GM19455 (cell line): ENCODE measurements around the gene CDH6.

ENCODE experiments used
- ATAC-seq: cut with Tn5 transposase; IDR thresholded peaks from one replicate; pipeline ENCODE4 v1.9.1; 2021; ENCODE audit not compliant: unreplicated experiment

CDH6 gene

DNA sequence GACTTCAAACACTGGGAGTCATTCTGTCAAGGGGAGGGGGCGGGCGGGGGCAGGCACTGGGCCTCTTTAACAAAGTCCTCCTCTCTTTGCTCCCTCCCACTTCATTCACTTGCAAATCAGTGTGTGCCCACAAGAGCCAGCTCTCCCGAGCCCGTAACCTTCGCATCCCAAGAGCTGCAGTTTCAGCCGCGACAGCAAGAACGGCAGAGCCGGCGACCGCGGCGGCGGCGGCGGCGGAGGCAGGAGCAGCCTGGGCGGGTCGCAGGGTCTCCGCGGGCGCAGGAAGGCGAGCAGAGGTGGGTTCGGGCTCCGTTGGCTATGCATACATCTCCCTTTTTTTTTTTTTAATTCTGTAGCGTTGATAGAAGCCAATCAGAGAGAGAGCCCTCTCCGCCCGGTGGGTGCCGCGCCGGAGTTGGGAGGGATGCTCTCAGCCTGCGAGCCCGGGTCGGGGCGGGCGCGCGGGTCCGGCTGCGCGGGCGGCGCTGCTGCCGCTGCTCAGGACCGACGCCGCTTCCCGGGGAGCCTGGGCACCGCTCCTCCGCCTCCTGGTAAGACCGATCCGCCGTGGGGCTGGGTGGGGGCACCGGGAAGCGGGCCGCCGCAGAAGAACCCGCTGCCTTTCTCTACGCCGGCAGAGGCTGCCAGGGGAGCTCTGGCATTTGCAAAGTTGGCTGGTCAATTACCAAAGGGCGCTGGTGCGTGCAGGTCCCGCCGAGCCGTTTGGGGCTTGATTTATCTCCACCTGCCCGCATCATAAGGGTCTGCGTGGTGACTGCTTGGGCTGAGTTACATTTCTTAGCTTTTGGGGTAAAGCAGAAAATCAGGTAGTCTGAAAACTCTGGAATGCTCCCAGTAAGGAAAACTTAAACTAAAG, at the start of gene CDH6:
Gene CDH6, plus strand, starts transcription at position 96 of the 877 bp plus-strand sequence. CDS start 73,788 bp downstream, outside the sequence.
- no peak for ATAC-seq

DNA sequence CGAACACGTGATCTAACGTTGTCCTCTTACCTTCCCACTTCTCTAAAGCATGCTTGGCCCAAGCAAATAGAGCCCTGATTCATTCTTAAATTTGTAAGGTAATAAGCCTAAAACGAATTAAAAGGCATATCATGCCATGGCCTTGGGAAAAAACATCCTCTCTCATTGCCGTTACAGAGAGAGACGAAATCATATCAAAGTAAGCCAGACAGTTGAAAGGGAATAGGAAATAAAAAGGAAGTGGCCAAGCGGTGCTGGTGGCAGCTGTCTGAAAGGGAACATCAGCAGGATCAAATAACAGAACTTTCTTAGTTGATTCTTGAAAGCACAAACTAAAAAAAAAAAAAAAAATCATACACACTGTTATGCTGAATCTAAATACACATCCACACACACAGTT, 49.1 kb upstream of the CDH6 start:
- no peak for ATAC-seq

DNA sequence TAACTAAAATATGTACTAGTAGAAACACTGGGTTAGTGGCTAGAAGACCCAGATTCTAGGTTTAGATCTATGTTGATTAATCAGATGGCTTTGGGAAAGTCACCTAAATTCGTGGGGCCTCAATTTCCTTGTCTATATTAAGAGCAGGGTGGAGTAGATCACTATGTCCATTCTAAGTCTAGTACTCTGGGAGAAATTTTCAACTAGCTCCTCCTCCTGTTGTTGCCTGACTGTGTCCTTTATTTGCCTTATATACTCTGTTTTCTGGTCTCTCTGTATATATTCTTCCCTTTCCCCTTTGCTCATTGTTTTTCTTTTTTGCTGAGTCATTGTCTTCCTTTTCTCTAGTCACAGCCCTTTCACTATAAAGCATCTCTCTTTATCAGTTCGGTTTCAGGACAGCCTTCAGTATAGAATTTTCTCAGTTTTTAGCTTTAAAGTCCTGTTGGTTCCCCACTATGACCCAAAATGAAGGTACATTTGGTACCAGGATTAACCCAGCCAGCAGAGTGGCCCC, 44.5 kb upstream of the CDH6 start:
- no peak for ATAC-seq

DNA sequence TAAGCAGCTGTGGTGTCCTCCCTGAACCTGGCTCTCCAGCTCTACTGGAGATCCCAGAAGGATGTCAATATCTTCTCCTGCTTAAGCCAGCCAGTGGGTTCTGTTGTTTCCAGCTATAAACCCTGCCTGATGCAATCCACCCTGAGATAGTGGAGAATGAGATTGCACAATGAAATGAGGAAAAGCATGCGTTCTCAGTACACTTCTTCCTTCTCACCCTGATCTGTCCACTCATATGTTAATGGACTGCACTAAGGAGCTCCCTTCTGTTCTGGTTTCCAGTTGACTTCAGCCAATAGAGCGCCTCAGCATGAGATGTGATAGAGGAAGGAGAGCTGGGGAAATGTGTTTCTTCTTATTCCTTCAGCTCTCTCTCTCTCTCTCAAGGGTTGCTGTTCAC, 40.0 kb upstream of the CDH6 start:
- no peak for ATAC-seq

DNA sequence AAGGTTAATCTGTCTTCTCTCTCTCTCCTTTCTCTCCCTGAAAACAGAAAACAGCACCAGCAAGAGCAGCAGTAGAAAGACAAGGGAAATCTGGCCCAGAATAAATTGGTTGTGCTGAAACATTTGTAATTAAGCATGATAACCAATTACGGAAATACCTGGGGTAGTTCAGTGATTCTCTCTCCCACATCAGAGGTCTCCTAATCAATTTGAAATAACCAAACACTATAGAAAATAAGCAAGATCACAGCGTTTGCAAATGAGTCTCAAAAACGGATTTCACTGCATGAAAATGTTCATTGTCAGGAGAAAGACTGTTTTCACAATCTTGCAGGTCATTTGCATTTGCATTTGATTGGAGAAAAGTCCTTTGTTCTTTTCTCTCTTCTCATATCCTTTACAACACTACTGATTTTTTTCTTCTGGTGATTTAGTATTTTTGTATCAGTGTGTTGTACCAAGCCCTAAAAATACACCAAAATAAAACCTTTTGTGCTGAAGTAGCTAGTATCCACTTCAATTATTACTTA, 36.8 kb upstream of the CDH6 start:
- ATAC-seq: no peak

DNA sequence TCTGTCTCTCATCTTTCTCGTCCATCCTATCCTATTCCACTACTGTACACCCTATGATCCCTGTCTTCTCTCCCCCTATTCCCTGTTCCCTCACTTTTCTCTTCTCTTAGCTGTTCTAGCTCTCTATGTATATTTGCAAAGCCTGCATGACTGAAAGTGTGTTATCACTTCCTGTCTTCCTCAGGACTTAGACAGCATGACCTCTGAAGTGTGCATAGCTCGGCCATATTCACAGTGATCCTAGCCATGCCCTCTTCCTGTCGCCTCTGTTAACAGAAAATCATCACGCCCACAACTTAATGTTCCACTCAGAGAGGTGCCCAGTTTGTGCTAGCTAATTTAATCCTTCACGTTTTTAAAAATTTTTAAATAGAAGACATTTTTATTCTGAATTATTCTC, 35.8 kb upstream of the CDH6 start:
- no peak for ATAC-seq

DNA sequence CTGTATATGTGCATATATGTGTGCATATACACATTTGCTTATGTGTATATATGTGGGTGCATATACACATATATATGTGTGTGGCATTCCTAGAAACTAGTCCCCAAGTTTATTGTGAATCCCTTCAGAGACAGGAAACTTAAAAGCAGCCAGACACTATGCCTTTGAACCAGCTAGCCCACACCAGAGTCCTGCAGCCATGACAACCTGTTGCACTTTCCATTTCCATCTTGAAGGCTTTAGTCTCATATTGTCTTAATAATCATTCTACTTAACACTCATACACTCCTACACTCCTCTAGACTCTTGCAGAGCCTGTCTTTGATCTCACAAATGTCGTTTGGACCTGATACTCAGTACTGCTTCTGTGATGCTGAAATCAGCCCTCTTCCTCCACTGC, 34.8 kb upstream of the CDH6 start:
- no peak for ATAC-seq

DNA sequence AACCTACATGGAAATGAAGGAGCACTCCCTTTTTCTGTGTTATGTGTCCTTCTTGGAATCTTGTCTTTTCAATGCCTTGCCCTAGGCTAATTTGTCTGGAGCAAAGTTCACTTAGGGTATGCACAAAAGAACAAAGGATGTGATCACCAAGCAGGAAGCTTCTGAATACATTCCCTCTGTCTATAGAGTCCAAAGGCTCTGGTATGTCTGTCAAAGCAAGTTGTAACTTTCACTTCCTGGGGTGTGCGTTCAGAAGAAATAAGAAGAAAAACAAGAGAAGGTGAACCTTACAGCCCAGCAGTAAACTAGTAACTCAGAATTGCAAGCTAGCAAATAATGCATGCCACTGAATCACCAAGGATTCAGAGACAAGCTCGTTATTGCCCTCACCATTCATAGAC, 31.7 kb upstream of the CDH6 start:
- no peak for ATAC-seq

DNA sequence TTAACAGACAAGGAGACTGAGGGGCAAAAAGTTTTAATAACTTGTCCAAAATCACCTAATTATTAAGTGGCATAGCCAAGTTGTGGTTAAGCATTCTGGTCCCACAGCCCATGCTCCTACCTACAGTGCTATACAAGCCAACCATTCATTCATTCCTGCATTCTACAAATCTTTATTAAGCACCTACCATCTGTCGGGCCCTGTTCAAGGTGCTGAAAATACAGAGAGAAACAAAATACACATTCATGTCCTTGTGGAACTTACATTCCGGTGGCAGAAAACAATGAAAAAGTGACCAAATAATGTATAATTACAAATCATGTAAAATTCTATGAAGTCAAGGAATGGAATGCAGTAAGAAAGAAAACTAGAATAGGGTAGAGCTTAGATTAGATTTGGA, 27.8 kb upstream of the CDH6 start:
- no peak for ATAC-seq

DNA sequence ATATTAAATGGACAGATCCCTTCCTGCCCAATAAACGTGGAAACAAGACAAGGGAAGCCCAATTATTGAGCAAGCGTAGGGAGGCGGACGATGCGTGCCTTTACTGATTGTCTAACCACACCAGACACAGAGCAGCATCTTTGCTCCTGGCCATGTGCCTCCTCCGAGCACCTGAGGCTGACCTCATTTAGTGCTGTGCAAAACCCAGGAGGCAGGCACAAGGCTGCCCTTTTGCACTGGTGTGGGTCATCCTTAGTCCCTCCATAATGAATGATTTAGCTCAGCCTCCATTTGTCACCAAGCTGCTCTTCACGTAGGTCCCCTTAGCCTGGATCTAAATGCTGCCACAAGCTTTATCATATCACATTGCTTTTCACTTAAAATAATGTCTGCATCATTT, 24.1 kb upstream of the CDH6 start:
- no peak for ATAC-seq

DNA sequence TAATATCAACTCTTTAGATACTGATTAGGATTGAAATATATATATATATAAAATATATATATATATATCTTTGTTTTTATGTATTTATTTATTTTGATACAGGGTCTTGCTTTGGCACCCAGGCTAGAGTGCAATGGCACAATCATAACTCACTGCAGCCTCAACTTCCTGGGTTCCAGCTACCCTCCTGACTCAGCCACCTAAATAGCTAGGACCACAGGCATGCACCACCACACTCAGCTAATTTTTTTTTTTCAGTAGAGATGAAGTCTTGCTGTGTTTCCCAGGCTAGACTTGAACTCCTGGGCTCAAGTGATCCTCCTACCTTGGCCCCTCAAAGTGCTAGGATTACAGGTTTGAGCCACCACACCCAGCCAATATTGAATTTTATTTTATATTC, 20.6 kb upstream of the CDH6 start:
- no peak for ATAC-seq

DNA sequence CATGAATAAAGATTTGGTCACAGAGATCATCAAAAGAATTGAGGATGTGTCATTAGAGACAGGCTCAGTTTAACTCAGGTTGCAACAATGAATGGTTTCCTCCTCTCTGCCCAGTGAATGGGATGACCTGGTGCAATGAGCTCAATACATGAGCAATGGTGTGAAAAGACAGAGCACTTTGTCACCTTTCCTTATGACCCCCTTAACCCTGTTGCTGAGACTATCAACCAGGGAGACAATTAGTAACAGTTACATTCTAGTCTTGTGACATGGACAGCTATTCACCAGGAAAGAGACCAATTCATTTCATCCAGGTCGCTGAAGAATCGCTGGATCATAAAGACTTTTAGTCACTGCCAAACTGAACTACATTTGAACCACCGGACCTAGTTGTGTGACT, 19.9 kb upstream of the CDH6 start:
- no peak for ATAC-seq

DNA sequence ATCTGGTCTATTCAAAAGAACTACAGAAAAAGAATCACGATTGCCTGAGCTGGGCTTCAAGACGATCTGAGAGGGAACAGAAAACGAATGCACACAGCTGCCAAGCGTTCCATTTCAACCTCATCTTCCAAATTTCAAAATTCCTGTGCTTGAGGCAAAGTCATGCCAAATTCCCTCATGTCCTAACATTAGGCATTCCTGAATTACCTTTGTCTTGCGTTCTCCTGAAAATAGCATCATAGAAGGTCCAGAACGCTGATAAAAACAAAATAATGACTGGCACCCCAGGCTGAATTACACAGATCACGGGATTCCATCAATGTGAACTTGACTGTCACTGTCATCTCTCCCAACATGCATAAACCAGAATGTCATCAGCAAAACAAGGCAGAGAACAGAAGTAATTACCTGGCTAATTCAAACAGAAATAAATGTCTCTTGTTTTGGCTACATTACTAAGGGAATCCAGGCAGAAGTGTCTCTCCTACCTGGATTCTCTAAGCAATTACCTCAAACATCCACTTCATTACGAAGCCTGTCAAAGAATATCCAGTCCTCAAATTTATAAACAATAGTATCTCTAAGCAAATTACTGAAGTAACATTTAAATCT, 12.0 kb upstream of the CDH6 start:
- no peak for ATAC-seq

DNA sequence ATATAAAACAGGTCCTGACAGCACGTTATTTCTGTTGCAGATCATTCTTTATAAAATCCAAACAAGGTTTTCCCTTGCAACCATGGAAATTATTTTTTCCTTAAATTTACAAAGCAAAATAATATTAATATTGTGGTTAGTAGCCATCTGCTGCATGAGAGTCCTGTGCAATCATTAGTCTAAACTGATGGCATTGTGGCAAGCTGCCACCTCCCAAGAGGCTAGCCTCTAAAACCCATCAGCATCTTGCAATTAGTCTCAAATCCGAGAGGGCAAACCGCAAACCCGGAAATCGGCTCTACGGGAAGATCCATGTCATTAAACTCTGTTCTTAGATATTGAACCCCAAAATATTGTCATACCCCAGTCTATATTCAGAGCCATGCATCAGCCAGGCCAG, 11.3 kb upstream of the CDH6 start:
- ATAC-seq: no peak

DNA sequence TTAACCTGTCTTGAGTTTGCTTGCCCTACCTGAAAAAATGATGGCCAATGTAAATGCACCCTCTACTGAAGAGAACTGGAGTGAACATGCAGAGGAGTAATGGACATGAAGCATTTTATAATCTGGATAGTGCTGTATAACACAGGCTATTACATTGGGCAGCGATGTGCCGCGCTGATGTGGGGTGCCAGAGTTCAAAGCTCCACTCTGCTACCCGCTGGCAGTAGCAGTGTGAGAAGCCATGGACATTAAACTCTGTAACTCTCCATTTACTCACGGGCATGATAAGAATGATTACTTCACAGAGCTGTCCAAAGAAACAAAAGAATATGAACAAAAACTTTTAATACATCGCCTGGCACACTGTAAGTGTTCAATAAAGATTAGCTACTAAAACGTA, 7.5 kb upstream of the CDH6 start:
- ATAC-seq: no peak

DNA sequence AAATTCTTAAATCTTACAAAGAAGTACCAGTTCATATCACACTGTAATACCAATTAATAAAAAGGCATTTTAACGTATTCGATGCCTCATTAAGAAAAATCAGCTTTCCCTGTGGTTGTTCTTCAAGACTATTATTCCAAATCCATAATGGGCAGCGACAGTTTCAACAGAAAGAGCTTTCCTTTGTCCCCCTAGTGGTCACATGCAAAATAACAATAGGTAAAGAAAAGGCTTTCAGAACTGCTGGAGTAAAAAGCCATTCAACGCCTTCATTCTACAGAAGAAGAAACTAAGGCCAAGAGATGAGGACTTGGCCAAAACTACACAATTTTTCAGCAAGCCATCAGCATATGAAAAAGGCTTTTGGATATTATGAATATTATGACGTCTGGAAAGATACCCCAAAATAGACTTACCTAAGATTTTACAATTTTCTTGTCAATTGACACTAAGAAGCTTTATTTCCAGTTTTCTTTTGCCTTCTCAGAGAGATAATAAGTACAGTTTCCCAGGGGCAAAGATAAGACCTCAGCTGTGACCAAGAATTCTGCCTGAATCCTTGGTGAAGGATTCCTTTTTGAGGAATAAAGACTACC, 6.7 kb upstream of the CDH6 start:
- no peak for ATAC-seq

DNA sequence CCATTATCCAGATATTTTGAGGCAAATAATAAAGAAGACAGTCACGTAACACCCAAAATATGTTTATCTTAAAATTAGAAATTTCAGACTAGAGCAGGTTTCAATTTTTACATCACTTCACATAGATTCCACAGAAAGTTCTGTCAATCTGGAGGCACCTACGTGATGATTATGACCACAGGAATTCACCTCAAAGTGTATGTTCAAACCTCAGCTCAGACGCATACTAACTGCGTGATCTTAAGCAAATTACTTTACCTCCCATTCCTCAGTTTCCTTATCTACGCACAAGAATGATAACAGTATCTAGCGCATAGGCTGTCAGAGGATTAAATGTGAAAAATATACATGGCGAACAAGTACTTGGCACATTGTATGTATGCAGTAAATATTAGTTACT, 5.9 kb upstream of the CDH6 start:
- ATAC-seq: no peak

DNA sequence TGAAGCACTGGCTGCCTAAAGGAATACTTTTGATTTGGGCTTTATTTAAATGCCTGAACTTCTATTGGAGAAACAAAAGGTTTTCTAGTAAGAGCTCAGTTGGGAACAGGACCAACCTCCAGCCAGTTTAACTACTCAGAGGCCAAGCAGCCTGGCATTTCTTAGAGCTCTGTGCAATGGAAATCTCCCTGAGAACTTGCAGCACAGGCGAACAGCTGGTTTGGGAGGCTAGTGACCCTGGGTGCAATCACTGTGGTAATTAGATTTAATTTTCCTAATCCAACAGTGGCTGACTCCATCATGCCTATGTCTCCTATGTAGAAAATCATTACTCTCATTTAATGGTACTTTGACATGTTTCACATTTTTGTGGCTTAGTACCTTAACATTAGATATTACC, 1.0 kb upstream of the CDH6 start:
- no peak for ATAC-seq

DNA sequence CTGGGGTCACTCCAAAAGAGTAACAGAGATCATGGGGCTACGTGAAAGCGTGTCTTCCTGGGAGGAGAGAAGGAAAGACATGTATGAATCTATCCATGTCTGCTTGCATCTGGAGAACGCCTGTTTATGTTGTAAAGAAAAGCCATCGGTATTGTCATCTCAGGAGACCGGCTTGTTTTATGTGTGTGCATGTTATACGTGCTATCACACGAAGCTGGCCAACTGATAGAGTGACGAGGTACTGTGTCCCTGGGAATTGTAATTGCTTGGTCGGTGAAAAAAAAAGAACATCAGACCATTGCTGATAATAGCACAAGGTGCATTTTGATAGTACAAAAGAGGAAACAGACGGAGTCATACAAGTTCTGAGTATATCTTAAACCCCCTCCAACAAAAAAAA, 370 bp upstream of the CDH6 start:
- ATAC-seq: no peak

DNA sequence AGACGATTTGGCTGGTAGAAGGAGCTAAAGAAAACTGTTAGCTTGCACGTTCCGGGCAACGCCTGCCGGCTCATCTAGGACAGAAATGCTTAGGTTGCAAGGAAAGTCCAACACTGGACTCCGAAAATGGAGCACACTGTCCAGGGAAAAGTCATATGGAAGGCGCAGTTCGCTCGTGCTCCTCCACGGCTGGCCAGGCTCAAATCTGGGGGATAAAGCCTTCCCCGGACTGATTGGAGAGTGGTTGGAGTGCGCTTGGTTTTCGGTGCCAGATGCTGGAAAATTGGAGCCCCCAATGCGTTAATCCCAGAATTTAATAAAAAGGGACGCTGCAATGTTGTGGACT, 955 bp downstream of the CDH6 start:
- ATAC-seq: no peak

DNA sequence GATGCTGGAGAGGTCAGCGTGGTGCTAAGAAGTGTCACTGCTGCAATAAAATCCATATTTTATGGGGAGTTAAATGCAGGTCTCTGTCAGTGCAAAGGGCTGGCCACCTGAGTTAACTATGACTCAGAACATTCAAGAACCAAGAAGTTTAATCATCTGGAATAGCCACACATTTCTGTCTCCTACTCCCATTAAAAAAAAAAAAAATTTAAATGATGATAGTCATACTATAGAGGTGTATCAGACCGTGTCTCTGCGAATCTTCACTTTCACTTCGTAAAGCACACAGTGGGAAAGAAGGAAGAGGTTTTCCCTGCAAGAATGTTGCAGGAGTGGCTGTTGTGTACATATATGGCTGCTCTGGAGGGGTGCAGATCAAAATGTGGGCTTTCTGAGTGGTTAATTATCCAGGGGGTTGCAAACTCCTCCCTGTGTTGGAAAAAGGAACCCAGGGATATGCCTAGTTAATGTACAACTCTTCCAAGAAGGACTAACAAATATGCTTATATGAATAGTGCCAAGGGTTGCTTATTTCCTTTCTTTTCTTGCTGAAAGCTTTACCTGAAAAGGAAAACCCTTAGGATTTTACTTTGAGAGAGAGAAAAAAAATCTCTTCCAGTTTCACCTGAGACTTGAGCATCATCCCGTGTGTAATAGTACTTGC, 1.5 kb downstream of the CDH6 start:
- no peak for ATAC-seq
